Fibroblast of lung (primary cell): Measurements from ENCODE around the gene SPON1.

Source experiments
- EZH2 ChIP-seq: IDR thresholded peaks from 2 replicates; pipeline ENCODE4 v1.5.1; 2012; ENCODE audit warnings: low read length, control low read depth, mild to moderate bottlenecking; ENCODE audit errors: missing control alignments
- TF ChIP-seq, protein P1 (sequence below), 2 donors: IDR thresholded peaks in 1 of 2; conservative IDR thresholded peaks in 1 of 2; 1 replicate in 1 of 2; 2 replicates in 1 of 2; pipeline ENCODE4 v1.5.1; 2011 to 2012; ENCODE audit warnings: low read length in 2 of 2, control low read depth in 1 of 2, inconsistent platforms in 1 of 2, low read depth in 1 of 2, mild to moderate bottlenecking in 1 of 2

DNA sequence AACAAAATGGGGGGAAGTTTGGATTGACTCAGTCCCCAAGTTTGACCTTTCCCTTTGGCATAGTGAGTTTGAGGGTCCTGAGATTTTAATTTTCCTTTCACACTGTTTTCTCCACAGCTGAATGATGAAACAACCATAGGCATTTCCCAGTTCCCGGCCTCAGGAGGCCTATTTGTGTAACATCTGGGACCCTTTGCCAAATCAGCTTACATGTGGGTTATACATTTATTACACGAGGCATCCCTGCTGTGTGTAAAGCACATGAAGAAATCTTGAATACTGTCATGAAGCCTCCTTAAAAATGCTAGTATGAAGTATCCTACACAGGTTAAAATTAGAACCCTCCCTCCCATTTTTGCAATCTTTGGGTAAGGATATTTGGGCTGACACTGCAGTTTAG, 44.6 kb upstream of the SPON1 start:
- TF ChIP-seq, protein P1, sequence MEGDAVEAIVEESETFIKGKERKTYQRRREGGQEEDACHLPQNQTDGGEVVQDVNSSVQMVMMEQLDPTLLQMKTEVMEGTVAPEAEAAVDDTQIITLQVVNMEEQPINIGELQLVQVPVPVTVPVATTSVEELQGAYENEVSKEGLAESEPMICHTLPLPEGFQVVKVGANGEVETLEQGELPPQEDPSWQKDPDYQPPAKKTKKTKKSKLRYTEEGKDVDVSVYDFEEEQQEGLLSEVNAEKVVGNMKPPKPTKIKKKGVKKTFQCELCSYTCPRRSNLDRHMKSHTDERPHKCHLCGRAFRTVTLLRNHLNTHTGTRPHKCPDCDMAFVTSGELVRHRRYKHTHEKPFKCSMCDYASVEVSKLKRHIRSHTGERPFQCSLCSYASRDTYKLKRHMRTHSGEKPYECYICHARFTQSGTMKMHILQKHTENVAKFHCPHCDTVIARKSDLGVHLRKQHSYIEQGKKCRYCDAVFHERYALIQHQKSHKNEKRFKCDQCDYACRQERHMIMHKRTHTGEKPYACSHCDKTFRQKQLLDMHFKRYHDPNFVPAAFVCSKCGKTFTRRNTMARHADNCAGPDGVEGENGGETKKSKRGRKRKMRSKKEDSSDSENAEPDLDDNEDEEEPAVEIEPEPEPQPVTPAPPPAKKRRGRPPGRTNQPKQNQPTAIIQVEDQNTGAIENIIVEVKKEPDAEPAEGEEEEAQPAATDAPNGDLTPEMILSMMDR (conservative IDR thresholded peaks at IDR 0.05 in 1 of 2, IDR thresholded peaks at IDR 0.05 in 1 of 2; ENCODE audit: low read depth in 1 of 2, low read length in 2 of 2), result no peak
- TF ChIP-seq EZH2, result no peak
